ENCODE data around the gene HDAC4.

DNA sequence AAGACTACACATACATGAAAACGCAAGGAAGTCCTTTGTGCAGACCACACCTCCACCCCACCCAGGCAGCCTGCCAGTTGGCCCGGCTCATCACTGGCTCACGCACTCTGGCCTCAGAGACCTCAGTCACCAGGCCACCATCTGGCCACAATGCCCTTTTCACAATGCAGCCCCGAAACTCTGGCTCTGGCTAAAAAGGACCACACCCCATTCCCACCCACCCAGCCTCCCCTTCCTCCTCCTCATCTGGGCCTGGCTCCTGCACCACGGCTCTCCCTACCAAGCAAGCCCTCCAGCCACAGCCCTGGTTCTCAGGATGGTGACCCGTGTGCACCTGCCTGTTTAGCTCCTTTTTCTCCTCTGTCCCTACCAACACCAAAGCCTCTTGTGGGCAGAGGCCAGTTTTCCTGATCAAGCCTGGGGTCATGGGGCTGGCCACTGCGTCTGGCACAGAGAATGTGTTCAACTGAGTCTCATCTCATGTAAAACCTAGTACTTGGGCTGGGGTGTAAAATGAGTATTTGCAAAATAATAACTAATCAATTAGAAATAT, 7.4 kb downstream of the HDAC4 start:
- TF ChIP-seq, protein P1, sequence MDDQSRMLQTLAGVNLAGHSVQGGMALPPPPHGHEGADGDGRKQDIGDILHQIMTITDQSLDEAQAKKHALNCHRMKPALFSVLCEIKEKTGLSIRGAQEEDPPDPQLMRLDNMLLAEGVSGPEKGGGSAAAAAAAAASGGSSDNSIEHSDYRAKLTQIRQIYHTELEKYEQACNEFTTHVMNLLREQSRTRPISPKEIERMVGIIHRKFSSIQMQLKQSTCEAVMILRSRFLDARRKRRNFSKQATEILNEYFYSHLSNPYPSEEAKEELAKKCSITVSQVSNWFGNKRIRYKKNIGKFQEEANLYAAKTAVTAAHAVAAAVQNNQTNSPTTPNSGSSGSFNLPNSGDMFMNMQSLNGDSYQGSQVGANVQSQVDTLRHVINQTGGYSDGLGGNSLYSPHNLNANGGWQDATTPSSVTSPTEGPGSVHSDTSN (CRISPR knock-in tag; IDR thresholded peaks at IDR 0.05) = no peak
- TF ChIP-seq ZNF830 (tag by site-specific recombination; IDR thresholded peaks at IDR 0.05; ENCODE audit: low read depth) (no peak), ZNF558 (tag by site-specific recombination; IDR thresholded peaks at IDR 0.05) (no peak), ZNF274 (IDR thresholded peaks at IDR 0.05; ENCODE audit: low read length) (no peak), ZNF274 (tag by site-specific recombination; IDR thresholded peaks at IDR 0.05; ENCODE audit: borderline replicate concordance) (no peak), ZNF510 (tag by site-specific recombination; IDR thresholded peaks at IDR 0.05; ENCODE audit: insufficient replicate concordance) (no peak), ZBTB7A (tag by site-specific recombination; IDR thresholded peaks at IDR 0.05; ENCODE audit: low read depth) (no peak)
- TF ChIP-seq, protein P2, sequence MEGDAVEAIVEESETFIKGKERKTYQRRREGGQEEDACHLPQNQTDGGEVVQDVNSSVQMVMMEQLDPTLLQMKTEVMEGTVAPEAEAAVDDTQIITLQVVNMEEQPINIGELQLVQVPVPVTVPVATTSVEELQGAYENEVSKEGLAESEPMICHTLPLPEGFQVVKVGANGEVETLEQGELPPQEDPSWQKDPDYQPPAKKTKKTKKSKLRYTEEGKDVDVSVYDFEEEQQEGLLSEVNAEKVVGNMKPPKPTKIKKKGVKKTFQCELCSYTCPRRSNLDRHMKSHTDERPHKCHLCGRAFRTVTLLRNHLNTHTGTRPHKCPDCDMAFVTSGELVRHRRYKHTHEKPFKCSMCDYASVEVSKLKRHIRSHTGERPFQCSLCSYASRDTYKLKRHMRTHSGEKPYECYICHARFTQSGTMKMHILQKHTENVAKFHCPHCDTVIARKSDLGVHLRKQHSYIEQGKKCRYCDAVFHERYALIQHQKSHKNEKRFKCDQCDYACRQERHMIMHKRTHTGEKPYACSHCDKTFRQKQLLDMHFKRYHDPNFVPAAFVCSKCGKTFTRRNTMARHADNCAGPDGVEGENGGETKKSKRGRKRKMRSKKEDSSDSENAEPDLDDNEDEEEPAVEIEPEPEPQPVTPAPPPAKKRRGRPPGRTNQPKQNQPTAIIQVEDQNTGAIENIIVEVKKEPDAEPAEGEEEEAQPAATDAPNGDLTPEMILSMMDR (tag by site-specific recombination; IDR thresholded peaks at IDR 0.05) = no peak
